Left cardiac atrium (tissue), 4 donors: Measurements from ENCODE around the gene SETD1A. TPM values are rescaled to one million over a fixed set of nuclear protein-coding genes. Genes with fewer than 3 reads are reported as not detected.

Experiments
- ATAC-seq, 2 donors: fragments of 200-7000 bp; cut with Tn5 transposase; one replicate each; pipeline ENCODE4 v1.9.1; 2020; ENCODE audit warnings: mild to moderate bottlenecking in 2 of 2, moderate library complexity in 2 of 2
- DNase-seq: peaks from one replicate; pipeline ENCODE4 v3.0.0-alpha.2; 2020
- intact Hi-C, 2 donors: fragments of 100-400 bp; cut with DNase I; formaldehyde crosslinking; loops; one replicate each; pipeline versions ENCODE4 v1.14.1 to v1.15.1; 2022 to 2023
- total RNA-seq, 2 donors: library from RNA; stranded (reverse); fragmentation: NEBNext Ultra II Directional; extraction: Animal tissue kit (Norgen Biotek cat#: 25700); gene quantifications; one replicate each; pipeline ENCODE4 v1.2.1, GENCODE V29; 2021
- donor health status: DM: no; HTN: yes; CAD: no.
- donor health status: DM: no; HTN: yes; CAD: no; lungs with severe emphysema.
- donor health status: DM: yes; HTN: yes; CAD: no.
- donor health status: Dilated cardiomyopathy.

The SETD1A gene
- total RNA-seq, 2 donors from 2014 or later: 9.2 to 10.9 TPM

- ATAC-seq: no peak
- intact Hi-C loops: no loop called here
- no peak for DNase-seq
Observed at GRCh38 chr16:31029272-31029671, 71.7 kb downstream of the SETD1A start.

GRCh38 chr16:31031276-31031675 lies 73.7 kb downstream of the SETD1A start:
- DNase-seq (no peak), ATAC-seq (no peak)
- intact Hi-C loops: loop anchor here in 1 of 2 donors (5.0 kb wide), 1 partner anchor 34 kb away; no protein-coding TSS in a partner anchor

GRCh38 chr16:31032736-31033708 lies 75.5 kb downstream of the SETD1A start, which contains the start of gene STX4:
STX4 (plus strand) TSS chr16:31033558; CDS start chr16:31033806, 248 bp downstream.
- peak; percentile 95 for ATAC-seq
- DNase-seq: peak; percentile 99
- intact Hi-C loops: loop anchor here in 1 of 2 donors (2.0 to 5.0 kb wide), 2 partner anchors 36 to 42 kb away; partner anchors contain the start of genes ZNF646 and ZNF668

- peak; percentile 94 for DNase-seq
- intact Hi-C loops: loop anchor here in 1 of 2 donors (2.0 to 5.0 kb wide), 2 partner anchors 37 to 41 kb away; partner anchors contain the start of genes ZNF646 and ZNF668
- ATAC-seq: peak; percentile 82 to 88
Observed at GRCh38 chr16:31033709-31034492, 76.3 kb downstream of the SETD1A start.

Other genes with a start within 250 kb of the SETD1A start
- gene PHKG2, start 209.3 kb upstream of the SETD1A start, total RNA-seq: 10 to 100 TPM; 17.8 to 18.6 TPM
- gene CFAP119, start 195.7 kb upstream of the SETD1A start, total RNA-seq: 1 to 10 TPM in 1 of 2 donors, under 1 TPM in 1; 0.52 to 1.1 TPM
- gene RNF40, start 195.4 kb upstream of the SETD1A start, total RNA-seq: 10 to 100 TPM; 41.2 to 72.1 TPM
- 10 to 100 TPM; 16.6 to 28.3 TPM for gene ZNF629, start 170.5 kb upstream of the SETD1A start, total RNA-seq
- gene BCL7C, start 63.7 kb upstream of the SETD1A start, total RNA-seq: 10 to 100 TPM; 20.9 to 27.9 TPM
- gene CTF1, start 61.1 kb upstream of the SETD1A start, total RNA-seq: 1 to 10 TPM; 6.8 to 7.3 TPM
- 10 to 100 TPM in 1 of 2 donors, 1 to 10 TPM in 1; 6.4 to 10.1 TPM for gene FBXL19, start 34.2 kb upstream of the SETD1A start, total RNA-seq
- 10 to 100 TPM in 1 of 2 donors, 1 to 10 TPM in 1; 8.8 to 14.2 TPM for gene ORAI3, start 8.7 kb upstream of the SETD1A start, total RNA-seq
- 1 to 10 TPM; 9.8 to 10.0 TPM for gene HSD3B7, start 27.5 kb downstream of the SETD1A start, total RNA-seq
- gene STX1B, start 52.9 kb downstream of the SETD1A start, total RNA-seq: 1 to 10 TPM; 1.1 to 1.2 TPM
- gene STX4, start 75.8 kb downstream of the SETD1A start, total RNA-seq: 10 to 100 TPM; 45.8 to 53.4 TPM
- 1 to 10 TPM; 5.5 to 6.6 TPM for gene ZNF668, start 116.5 kb downstream of the SETD1A start, total RNA-seq
- gene ZNF646, start 116.7 kb downstream of the SETD1A start, total RNA-seq: 1 to 10 TPM; 7.6 to 8.2 TPM
- gene PRSS53, start 131.2 kb downstream of the SETD1A start, total RNA-seq: 1 to 10 TPM in 1 of 2 donors, under 1 TPM in 1; 0.71 to 1.1 TPM
- gene VKORC1, start 137.0 kb downstream of the SETD1A start, total RNA-seq: 10 to 100 TPM; 47.1 to 53.2 TPM
- gene BCKDK, start 150.6 kb downstream of the SETD1A start, total RNA-seq: 10 to 100 TPM; 43.4 to 46.4 TPM
- gene KAT8, start 159.9 kb downstream of the SETD1A start, total RNA-seq: 10 to 100 TPM; 57.3 to 74.1 TPM
- under 1 TPM in 1 of 2 donors, not detected in 1; 0.21 TPM for gene PRSS8, start 178.0 kb downstream of the SETD1A start, total RNA-seq
- 1 to 10 TPM; 3.0 to 4.2 TPM for gene PRSS36, start 192.3 kb downstream of the SETD1A start, total RNA-seq
- gene FUS, start 222.4 kb downstream of the SETD1A start, total RNA-seq: 100 to 1,000 TPM in 1 of 2 donors, 10 to 100 TPM in 1; 99.5 to 192 TPM
- 10 to 100 TPM; 10.8 to 19.1 TPM for gene PYCARD, start 245.0 kb downstream of the SETD1A start, total RNA-seq